Activated CD8-positive, alpha-beta memory T cell treated with anti-CD3 and anti-CD28 coated beads, Interleukin-2, amount 50 U/mL, for 24 hours (primary cell): Measurements from ENCODE around the gene USP6NL.

Experiments
- DNase-seq: peaks from one replicate; pipeline ENCODE4 v3.0.0-alpha.2; 2020; ENCODE audit errors: extremely low read depth

The USP6NL gene

GRCh38 chr10:11551916-11552602 is 59.4 kb downstream of the USP6NL start:
- no peak for DNase-seq

DNA sequence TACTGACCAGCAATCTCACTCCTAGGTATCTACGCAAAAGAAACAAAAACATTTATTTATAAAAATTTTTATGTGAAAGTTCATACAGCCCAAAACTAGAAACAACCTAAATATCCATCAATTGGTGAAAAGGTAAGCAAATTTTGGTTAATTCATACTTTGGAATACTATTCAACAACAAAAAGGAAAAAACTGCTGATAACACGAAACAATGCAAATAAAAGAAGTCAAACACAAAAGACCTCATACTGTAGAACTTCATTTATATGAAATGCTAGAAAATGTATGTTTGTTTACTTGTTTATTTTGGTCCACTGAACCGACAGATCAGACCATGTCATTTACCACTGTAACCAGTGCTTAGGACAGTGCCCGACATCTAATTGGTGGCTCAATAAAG is 60.3 kb downstream of the USP6NL start:
- DNase-seq: no peak

DNA sequence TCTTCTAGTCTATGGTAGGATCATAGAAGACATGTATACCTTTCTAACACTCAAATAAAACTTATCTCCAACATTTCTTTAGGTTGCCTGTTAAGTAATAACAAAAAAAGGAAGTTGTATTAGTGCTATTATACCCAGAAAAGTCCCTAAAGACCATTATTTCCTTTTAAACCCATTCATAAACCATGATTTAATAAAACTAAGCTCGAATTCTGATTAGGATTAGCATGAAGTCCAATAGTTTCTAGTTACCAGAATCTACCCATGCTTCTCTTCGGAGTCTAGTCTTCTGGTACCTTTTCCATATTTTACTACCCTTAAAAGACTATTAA is 62.7 kb downstream of the USP6NL start:
- no peak for DNase-seq

- DNase-seq: no peak
Observed at GRCh38 chr10:11548065-11548767, 63.2 kb downstream of the USP6NL start.

GRCh38 chr10:11546581-11546980 is 64.9 kb downstream of the USP6NL start:
- no peak for DNase-seq

DNA sequence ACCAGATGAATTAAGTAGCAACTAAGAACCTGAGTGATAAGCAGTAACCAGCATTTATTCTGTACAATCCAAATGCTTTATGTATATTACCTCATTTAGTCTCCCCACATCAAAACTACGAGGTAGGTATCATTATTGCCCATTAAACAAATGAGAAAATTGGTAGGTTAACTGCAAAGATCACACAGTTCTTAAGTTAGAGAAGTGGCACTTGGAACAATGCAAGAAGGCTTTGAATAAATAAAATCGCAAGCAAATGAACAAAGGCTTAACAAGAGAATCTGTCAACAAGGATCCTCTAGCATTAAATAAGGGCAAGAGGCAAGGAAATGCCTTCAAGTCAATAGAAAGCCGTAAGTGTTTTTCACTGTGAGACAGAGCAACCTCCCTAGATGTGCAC is 70.2 kb downstream of the USP6NL start:
- no peak for DNase-seq

DNA sequence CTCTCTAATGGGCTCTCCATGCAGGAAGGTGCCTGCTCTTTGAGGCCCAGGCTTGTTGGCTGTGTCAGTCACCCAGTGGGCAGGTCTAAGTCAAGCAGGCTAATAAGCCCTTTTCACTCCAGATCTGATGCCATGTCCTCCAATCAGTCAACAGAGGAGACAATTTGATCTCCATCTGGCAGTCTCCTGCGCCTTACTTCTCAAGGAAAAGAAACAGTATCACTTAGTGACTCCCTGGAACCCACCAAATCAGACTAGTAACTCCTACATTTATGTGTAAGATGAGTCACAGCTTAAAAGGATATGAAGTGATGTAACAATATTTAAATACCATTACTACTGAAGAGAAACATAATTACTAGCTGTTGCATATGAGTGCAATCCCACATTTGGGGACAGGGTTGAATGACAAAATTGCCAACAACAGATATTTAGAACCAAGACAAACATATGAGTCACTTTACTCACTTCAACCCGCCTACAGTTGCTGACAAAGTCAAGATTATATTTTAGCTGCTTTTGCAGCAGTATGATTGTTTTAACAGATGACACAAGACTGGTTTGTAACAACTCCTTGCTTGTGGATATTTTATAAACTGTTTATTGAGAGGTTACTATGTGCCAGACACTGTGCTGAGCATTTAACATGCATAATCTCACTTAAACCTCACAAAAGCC is 72.1 kb downstream of the USP6NL start:
- no peak for DNase-seq

GRCh38 chr10:11538834-11539190 is 72.6 kb downstream of the USP6NL start:
- no peak for DNase-seq

DNA sequence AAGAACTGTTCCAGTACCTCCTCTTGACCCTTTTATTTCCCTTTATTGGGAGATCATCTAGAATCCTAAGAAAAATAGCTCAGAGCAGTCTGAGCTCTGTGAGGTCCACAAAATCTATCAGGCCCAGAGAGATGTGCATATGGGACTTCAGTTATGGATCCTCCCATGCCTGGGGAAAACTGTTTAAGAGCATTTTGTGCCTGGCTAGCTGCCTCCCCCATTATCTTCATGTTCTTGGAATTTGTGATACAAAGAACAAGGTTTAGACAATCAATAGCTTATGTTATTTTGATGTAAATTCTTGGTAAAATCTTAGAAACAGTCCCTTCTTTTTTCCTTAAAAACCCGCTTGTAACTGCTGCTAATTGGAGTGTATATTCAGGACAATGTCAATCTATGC is 75.2 kb downstream of the USP6NL start:
- no peak for DNase-seq

- DNase-seq: no peak
Observed at GRCh38 chr10:11535346-11535959, 76.0 kb downstream of the USP6NL start.

GRCh38 chr10:11533328-11533781 is 78.1 kb downstream of the USP6NL start:
- no peak for DNase-seq

DNA sequence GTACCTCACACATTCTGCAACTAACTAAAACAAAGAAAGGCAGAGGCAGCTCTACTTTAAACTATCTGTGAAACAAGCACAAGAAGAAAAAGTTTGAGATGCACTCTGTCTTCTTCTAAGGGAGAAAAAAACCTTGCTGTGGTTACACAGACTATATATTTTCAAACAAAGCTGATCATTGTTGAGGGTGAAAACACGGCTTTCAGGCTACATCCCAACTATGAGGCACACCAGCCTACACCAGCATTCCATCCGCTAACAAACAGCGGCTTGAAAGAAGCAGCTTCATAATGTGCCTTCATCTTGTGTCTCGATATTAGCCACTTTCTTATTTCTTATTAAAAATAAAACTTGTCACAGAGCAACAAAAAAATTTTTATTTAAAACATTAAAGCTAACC is 79.1 kb downstream of the USP6NL start:
- DNase-seq: no peak

DNA sequence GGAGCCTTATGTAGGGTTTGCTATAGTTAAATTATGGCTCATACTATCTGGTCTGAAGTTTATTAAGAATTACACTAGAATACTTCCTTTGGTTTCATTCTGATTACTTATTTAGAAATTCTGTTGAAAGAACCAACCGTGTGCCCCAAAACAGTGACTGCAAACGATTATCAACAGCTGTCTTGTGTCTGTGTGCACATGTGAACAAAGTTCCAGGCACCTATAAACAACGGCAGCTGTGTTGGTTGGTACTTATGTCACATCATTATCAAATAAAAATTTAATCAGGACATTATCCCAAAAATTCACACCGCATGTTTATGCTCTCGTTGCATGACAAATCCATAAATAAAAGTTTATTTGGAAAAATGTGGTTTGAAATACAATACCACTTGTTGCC is 80.6 kb downstream of the USP6NL start:
- no peak for DNase-seq

- DNase-seq: no peak
Observed at GRCh38 chr10:11529276-11529903, 82.1 kb downstream of the USP6NL start.

- DNase-seq: no peak
Observed at GRCh38 chr10:11528286-11528685, 83.2 kb downstream of the USP6NL start.

GRCh38 chr10:11527691-11528255 is 83.7 kb downstream of the USP6NL start:
- DNase-seq: no peak

DNA sequence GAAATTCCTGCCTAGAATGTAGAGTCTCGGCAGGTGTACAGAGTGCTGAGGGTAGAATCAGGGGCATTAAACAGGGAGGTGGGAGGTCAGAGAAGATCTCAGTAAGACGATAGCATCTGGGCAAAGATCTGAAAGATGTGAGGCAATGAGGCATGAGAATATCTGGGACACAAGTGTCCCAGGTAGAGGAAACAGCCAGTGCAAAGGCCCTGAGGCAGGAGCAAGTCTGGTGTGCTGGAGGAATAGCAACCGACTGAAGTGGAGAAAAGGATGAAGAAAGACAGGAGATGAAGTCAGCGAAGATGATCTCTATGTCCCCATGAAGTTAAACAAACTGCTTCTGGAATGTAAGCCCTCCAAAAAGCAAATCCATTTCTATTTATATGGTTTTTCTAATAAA is 84.4 kb downstream of the USP6NL start:
- DNase-seq: no peak

DNA sequence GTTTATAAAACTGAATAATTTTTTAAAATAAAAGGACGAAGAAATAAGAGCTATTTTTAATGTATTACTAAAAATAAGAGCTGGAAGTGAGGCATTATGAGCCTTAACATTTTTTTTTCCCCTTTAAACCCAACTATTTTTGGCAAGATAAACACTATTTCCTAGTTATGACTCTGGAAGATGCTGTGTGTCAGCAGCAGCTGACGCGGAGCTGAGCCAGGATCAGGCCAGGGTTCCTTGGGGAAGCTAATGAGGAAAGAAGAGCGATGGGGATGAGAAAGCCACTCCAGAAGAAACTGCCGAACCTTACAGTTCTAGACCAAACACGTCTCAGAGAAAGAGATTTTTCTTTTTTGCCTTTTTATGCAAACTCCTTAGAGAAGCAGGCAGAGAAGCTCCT is 85.9 kb downstream of the USP6NL start:
- DNase-seq: no peak

DNA sequence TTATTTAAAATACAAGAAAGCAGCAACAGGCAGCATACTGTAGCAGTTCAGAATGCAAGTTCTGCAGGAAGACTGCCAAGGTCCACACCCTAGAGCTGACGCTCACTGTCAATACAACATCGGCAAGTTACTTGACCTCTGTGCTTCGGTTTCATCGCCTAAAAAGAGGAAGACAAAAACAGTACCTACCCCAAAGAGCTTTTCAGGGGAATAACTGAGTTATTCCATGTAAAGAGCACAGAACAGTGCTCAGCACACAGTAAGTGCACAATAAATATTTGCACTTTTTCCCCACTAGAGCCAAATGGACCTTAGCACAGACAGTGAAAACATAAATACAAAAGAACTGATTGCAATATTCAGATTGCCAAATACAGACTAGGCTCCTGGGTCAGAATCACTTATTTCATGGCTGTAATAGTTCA is 88.6 kb downstream of the USP6NL start:
- no peak for DNase-seq

- DNase-seq: no peak
Observed at GRCh38 chr10:11521860-11522259, 89.6 kb downstream of the USP6NL start.

- no peak for DNase-seq
Observed at GRCh38 chr10:11520892-11521291, 90.6 kb downstream of the USP6NL start.

DNA sequence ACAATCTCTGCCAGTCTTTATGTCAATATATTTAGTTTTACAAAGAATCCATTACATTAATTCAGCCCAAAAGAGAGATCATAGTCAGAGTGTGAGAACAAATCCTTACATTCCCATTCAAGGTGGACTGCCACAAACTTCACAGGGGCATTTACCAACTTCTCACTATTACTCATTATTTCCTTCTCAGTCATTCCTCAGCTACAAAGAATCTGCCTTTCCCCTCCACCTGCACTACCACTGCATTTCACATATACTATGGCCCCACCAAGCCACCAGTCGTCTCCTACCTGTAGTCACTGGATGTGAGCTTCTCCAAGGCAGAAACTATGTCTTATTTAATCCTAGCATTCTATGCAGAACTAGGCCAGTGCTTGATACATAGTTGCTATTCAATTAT is 94.3 kb downstream of the USP6NL start:
- no peak for DNase-seq
